HepG2 (cell line): ENCODE data around the gene MTFP1. TPM values are rescaled to one million over a fixed set of nuclear protein-coding genes. Genes with fewer than 3 reads are reported as not detected.

ENCODE experiments used
- ATAC-seq: fragments of 200-7000 bp; cut with Tn5 transposase; 3 replicates; pipeline ENCODE4 v1.9.1; 2020; ENCODE audit warnings: mild to moderate bottlenecking, moderate library complexity
- BruUV-seq: library from RNA; stranded (reverse); fragments of 400-500 nt; replicated peaks from 2 replicates; lab custom pipeline; 2021; lab: Mats Ljungman, UMichigan
- CTCF ChIA-PET: fragments of 300-600 bp; formaldehyde crosslinking; extraction: SDS; loops from one replicate; lab custom pipeline; 2021; ENCODE audit warnings: low total read pairs, inconsistent platforms, low intra/inter-chr PET ratio; lab: Yijun Ruan, JAX
- POLR2A ChIA-PET: fragments of 350-600 bp; sonication (Branson Sonifier 250); formaldehyde crosslinking; loops from one replicate; lab custom pipeline; 2020; ENCODE audit warnings: antibody characterized with exemption, inconsistent platforms; lab: Yijun Ruan, JAX
- DNase-seq: peaks from one replicate; pipeline ENCODE4 v3.0.0-alpha.2; 2015; ENCODE audit warnings: low spot score
- FAIRE-seq: peaks from 3 replicates; lab custom pipeline; 2011; peaks lifted over from hg19 to GRCh38; lab: Jason Lieb, UNC
- H2AFZ ChIP-seq: one replicate; pipeline ENCODE4 v1.6.1; 2011; ENCODE audit warnings: low read length, inconsistent platforms
- H3K27ac ChIP-seq: fragments of 300-600 bp; 3 replicates; pipeline ENCODE4 v1.8.0; 2011; ENCODE audit warnings: mixed run types, mild to moderate bottlenecking, mixed read lengths, low read length, inconsistent platforms; ENCODE audit not compliant: insufficient read depth; ENCODE audit errors: extremely low read length
- H3K27me3 ChIP-seq, 2 experiments: fragments of 200-600 bp in 1 of 2; 2 replicates in 1 of 2; 3 replicates in 1 of 2; pipeline versions ENCODE4 v1.6.0 to v1.8.0; 2011; ENCODE audit warnings: low read length in 2 of 2, mild to moderate bottlenecking in 2 of 2, moderate library complexity in 2 of 2, inconsistent platforms in 1 of 2; ENCODE audit not compliant: insufficient read depth in 2 of 2, control insufficient read depth in 1 of 2
- H3K36me3 ChIP-seq, 2 experiments: fragments of 200-600 bp in 1 of 2; replicated peaks in 1 of 2; 2 replicates in 1 of 2; 3 replicates in 1 of 2; pipeline versions ENCODE4 v1.5.1 to v1.8.0; 2011; ENCODE audit warnings: low read length in 2 of 2, inconsistent platforms in 1 of 2; ENCODE audit not compliant: insufficient read depth in 2 of 2, control insufficient read depth in 1 of 2
- H3K4me1 ChIP-seq: 2 replicates; pipeline ENCODE4 v1.5.1; 2012; ENCODE audit warnings: low read length, inconsistent platforms; ENCODE audit not compliant: insufficient read depth
- H3K4me2 ChIP-seq: 2 replicates; pipeline ENCODE4 v1.6.0; 2011; ENCODE audit warnings: low read depth, low read length, inconsistent platforms
- H3K4me3 ChIP-seq, 3 experiments: fragments of 200-600 bp in 1 of 3; sonication (generic), shearing (Covaris generic) in 1 of 3; replicated peaks in 1 of 3; 2 replicates each; pipeline ENCODE4 v1.5.1; 2011 to 2016; ENCODE audit warnings: low read length in 3 of 3, inconsistent platforms in 2 of 3, low read depth in 2 of 3, mild to moderate bottlenecking in 2 of 3, control low read depth in 1 of 3, mixed read lengths in 1 of 3; ENCODE audit not compliant: insufficient read depth in 1 of 3
- H3K79me2 ChIP-seq: one replicate; pipeline ENCODE4 v1.6.1; 2011; ENCODE audit warnings: low read length, inconsistent platforms; ENCODE audit not compliant: insufficient read depth
- H3K9ac ChIP-seq: 2 replicates; pipeline ENCODE4 v1.6.0; 2011; ENCODE audit warnings: mild to moderate bottlenecking, low read depth, low read length, inconsistent platforms; ENCODE audit not compliant: insufficient read depth
- H3K9me3 ChIP-seq: 2 replicates; pipeline ENCODE4 v1.5.1; 2012; ENCODE audit warnings: mild to moderate bottlenecking, low read length
- H4K20me1 ChIP-seq: 2 replicates; pipeline ENCODE4 v1.6.0; 2011; ENCODE audit warnings: inconsistent platforms, mild to moderate bottlenecking, low read length, moderate library complexity; ENCODE audit not compliant: insufficient read depth
- ATRX ChIP-seq: sonication (generic); formaldehyde crosslinking; IDR thresholded peaks from 2 replicates; pipeline ENCODE4 v1.4.0; 2020; ENCODE audit warnings: missing genetic modification reagents, borderline replicate concordance
- CREB3 ChIP-seq: sonication (generic); formaldehyde crosslinking; IDR thresholded peaks from 2 replicates; pipeline ENCODE4 v1.5.0; 2020; ENCODE audit warnings: missing genetic modification reagents
- ZNF563 ChIP-seq: sonication (generic); formaldehyde crosslinking; IDR thresholded peaks from 2 replicates; pipeline ENCODE4 v1.8.0; 2022; ENCODE audit warnings: mild to moderate bottlenecking, moderate library complexity, missing genetic modification reagents
- ZNF629 ChIP-seq: sonication (generic); formaldehyde crosslinking; conservative IDR thresholded peaks from 2 replicates; pipeline ENCODE4 v1.5.0; 2020; ENCODE audit warnings: missing genetic modification reagents
- ZNF768 ChIP-seq: sonication (generic); formaldehyde crosslinking; IDR thresholded peaks from 2 replicates; pipeline ENCODE4 v1.4.0; 2020; ENCODE audit warnings: missing genetic modification reagents
- WGBS: methylation state at CpG from one replicate; pipeline ENCODE4 v1.1.6; 2017; ENCODE audit warnings: low lambda C conversion rate; 5-methylcytosine and 5-hydroxymethylcytosine counted together
- in situ Hi-C: cut with HindIII; loops from 2 replicates; pipeline ENCODE4 v1.10.0; 2017; ENCODE audit warnings: low pct_unique_long_range_greater_than_20kb; ENCODE audit not compliant: extremely low pct_ligation_motif_present
- intact Hi-C: fragments of 100-400 bp; cut with micrococcal nuclease; formaldehyde crosslinking; loops from one replicate; pipeline ENCODE4 v1.10.0; 2022; ENCODE audit not compliant: unreplicated experiment
- polyA plus RNA-seq, 8 experiments: library from polyadenylated mRNA; depleted of rRNA in 3 of 8; stranded (reverse) in 7 of 8; unstranded in 1 of 8; fragments of >200 nt; fragmentation: Illumina TruSeq in 4 of 8; extraction: Trizol in 4 of 8; gene quantifications; 2 replicates each; pipeline versions ENCODE4 v1.2.1 to v1.2.3, GENCODE V29; 2011 to 2016; ENCODE audit warnings: low read depth in 4 of 8, missing spikeins in 1 of 8, mixed read lengths in 1 of 8; ENCODE audit not compliant: insufficient read depth in 1 of 8
- total RNA-seq, 5 experiments: library from RNA; depleted of rRNA; stranded (reverse); fragments of >200 nt; fragmentation: Illumina TruSeq; extraction: Trizol; gene quantifications; 2 replicates each; pipeline ENCODE4 v1.2.3, GENCODE V29; 2016; ENCODE audit warnings: low read depth in 1 of 5

MTFP1 gene
- total and polyA plus RNA-seq, 2 of the 13 experiments (the other 11 are each of a cell fraction or from before 2014, with no cell fraction given), result 29.5 to 45.6 TPM

- TF ChIP-seq ZNF768, result peak; percentile 85
- no peak for TF ChIP-seq CREB3 (CRISPR knock-in tag)
- peak; percentile 81 for TF ChIP-seq ZNF629 (CRISPR knock-in tag)
- TF ChIP-seq ATRX (CRISPR knock-in tag), result no peak
Measured at GRCh38 chr22:30398685-30399680, 26.6 kb upstream of the MTFP1 start (continued).

- no peak for FAIRE-seq
Measured at GRCh38 chr22:30399718-30400117, 25.9 kb upstream of the MTFP1 start.

More at GRCh38 chr22:30399718-30400117, 25.9 kb upstream of the MTFP1 start:
- in situ Hi-C loops (loop anchor here (25.0 kb wide), 1 partner anchor 287 kb away; no protein-coding TSS in a partner anchor), intact Hi-C loops (no loop called here)
- H3K9me3 ChIP-seq, result no peaks in the 10 kb centered on the region
- H3K36me3 ChIP-seq, result no peaks in the 10 kb centered on the region
- no peaks in the 10 kb centered on the region for H3K79me2 ChIP-seq
- no peak overlapping the region for H3K9ac ChIP-seq
- ChIA-PET POLR2A (interaction anchor here (10.2 kb wide), 1 partner anchor 24 kb away, joined by 164 read pairs; the partner anchor contains the start of gene MTFP1), CTCF (no interaction called here)
- no peak overlapping the region for H3K4me2 ChIP-seq
- no peaks in the 10 kb centered on the region for H4K20me1 ChIP-seq
- peaks cover 70% of the 10 kb centered on the region for H3K4me1 ChIP-seq
- DNase-seq (no peak), ATAC-seq (no peak)
- H3K27me3 ChIP-seq, result no peaks in the 10 kb centered on the region; a peak in 1 of 5 replicates
- H2AFZ ChIP-seq, result no peak overlapping the region
- WGBS, result 93% methylated on average over 5 of the region's 5 CpGs
- no peak overlapping the region for H3K27ac ChIP-seq
- H3K4me3 ChIP-seq, result no peak overlapping the region
- TF ChIP-seq ZNF563, result no peak
- TF ChIP-seq ZNF768, result peak; percentile 93
- BruUV-seq, result no TSS peak
